Hepatocyte (in vitro differentiated cells): Measurements from ENCODE around the gene HUWE1.

ENCODE experiments used
- EZH2 ChIP-seq: fragments of 200-600 bp; sonication (generic); IDR thresholded peaks from 2 replicates; pipeline ENCODE4 v1.6.1; 2016; ENCODE audit warnings: antibody characterized with exemption, mild to moderate bottlenecking, borderline replicate concordance
- TF ChIP-seq, protein P1 (sequence below): fragments of 200-600 bp; sonication (generic); IDR thresholded peaks from 2 replicates; pipeline ENCODE4 v1.5.1; 2016; ENCODE audit warnings: antibody characterized with exemption, mild to moderate bottlenecking; ENCODE audit not compliant: poor library complexity

GRCh38 chrX:53494436-53494835 lies 192.1 kb downstream of the HUWE1 start:
- TF ChIP-seq, protein P1, sequence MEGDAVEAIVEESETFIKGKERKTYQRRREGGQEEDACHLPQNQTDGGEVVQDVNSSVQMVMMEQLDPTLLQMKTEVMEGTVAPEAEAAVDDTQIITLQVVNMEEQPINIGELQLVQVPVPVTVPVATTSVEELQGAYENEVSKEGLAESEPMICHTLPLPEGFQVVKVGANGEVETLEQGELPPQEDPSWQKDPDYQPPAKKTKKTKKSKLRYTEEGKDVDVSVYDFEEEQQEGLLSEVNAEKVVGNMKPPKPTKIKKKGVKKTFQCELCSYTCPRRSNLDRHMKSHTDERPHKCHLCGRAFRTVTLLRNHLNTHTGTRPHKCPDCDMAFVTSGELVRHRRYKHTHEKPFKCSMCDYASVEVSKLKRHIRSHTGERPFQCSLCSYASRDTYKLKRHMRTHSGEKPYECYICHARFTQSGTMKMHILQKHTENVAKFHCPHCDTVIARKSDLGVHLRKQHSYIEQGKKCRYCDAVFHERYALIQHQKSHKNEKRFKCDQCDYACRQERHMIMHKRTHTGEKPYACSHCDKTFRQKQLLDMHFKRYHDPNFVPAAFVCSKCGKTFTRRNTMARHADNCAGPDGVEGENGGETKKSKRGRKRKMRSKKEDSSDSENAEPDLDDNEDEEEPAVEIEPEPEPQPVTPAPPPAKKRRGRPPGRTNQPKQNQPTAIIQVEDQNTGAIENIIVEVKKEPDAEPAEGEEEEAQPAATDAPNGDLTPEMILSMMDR = no peak
- TF ChIP-seq EZH2 = no peak
